Vagina (tissue), 2 donors: Measurements from ENCODE around the gene AMOTL1. TPM values are rescaled to one million over a fixed set of nuclear protein-coding genes. Genes with fewer than 3 reads are reported as not detected.

Source experiments
- DNase-seq, 2 donors: peaks; one replicate each; pipeline ENCODE4 v3.0.0-alpha.2; 2017; ENCODE audit errors: extremely low spot score in 2 of 2
- H3K27ac ChIP-seq: fragments of 200-600 bp; sonication (generic); one replicate; pipeline ENCODE4 v1.5.1; 2019
- H3K27me3 ChIP-seq: fragments of 200-600 bp; sonication (generic); one replicate; pipeline ENCODE4 v1.5.1; 2019
- H3K36me3 ChIP-seq, 2 donors: fragments of 200-600 bp; sonication (generic); one replicate each; pipeline ENCODE4 v1.5.1; 2017 to 2019
- H3K4me1 ChIP-seq: fragments of 200-600 bp; sonication (generic); one replicate; pipeline ENCODE4 v1.5.1; 2019
- H3K4me3 ChIP-seq, 2 donors: fragments of 200-600 bp; sonication (generic); 1 replicate in 1 of 2; 2 replicates in 1 of 2; pipeline ENCODE4 v1.5.1; 2016 to 2019
- H3K9me3 ChIP-seq: fragments of 200-600 bp; sonication (generic); one replicate; pipeline ENCODE4 v1.5.1; 2019
- CTCF ChIP-seq, 3 experiments: fragments of 450-650 bp in 2 of 3; fragments of 200-600 bp in 1 of 3; sonication (generic) in 1 of 3; IDR thresholded peaks; one replicate each; pipeline ENCODE4 v1.5.1; 2017 to 2019; ENCODE audit warnings: antibody characterized with exemption in 3 of 3, mild to moderate bottlenecking in 2 of 3, moderate library complexity in 2 of 3
- POLR2A ChIP-seq, 2 donors: fragments of 450-650 bp; IDR thresholded peaks; one replicate each; pipeline ENCODE4 v1.6.1; 2017; ENCODE audit warnings: antibody characterized with exemption in 2 of 2, mild to moderate bottlenecking in 2 of 2, moderate library complexity in 2 of 2
- POLR2AphosphoS5 ChIP-seq, 2 donors: sonication (generic); formaldehyde crosslinking; IDR thresholded peaks; one replicate each; pipeline ENCODE4 v1.9.0; 2017; ENCODE audit warnings: antibody characterized with exemption in 2 of 2, mild to moderate bottlenecking in 2 of 2, low read depth in 1 of 2; ENCODE audit not compliant: insufficient read depth in 1 of 2
- intact Hi-C: fragments of 100-400 bp; cut with DNase I; formaldehyde crosslinking; loops from one replicate; pipeline ENCODE4 v1.15.1; 2023
- total RNA-seq: library from RNA; depleted of rRNA; stranded (reverse); fragments of >200 nt; gene quantifications from one replicate; pipeline ENCODE4 v1.2.3, GENCODE V29; 2016

The AMOTL1 gene
- total RNA-seq, 1 donor from 2014 or later, result 45.7 TPM

- H3K36me3 ChIP-seq, result no peaks in the 10 kb centered on the region
- DNase-seq, result no peak
- no peak overlapping the region for H3K4me3 ChIP-seq
- H3K27me3 ChIP-seq, result no peaks in the 10 kb centered on the region
- intact Hi-C loops, result no loop called here
- H3K4me1 ChIP-seq, result no peaks in the 10 kb centered on the region
- TF ChIP-seq POLR2A (IDR thresholded peaks at IDR 0.05), result no peak
- no peak for TF ChIP-seq POLR2AphosphoS5 (IDR thresholded peaks at IDR 0.05; ENCODE audit: insufficient read depth in 1 of 2, low read depth in 1 of 2)
- no peak for TF ChIP-seq CTCF (IDR thresholded peaks at IDR 0.05)
- no peak overlapping the region for H3K27ac ChIP-seq
- H3K9me3 ChIP-seq, result no peaks in the 10 kb centered on the region
Measured at GRCh38 chr11:94760296-94760695, 7.9 kb upstream of the AMOTL1 start.

GRCh38 chr11:94762208-94762607, 5.9 kb upstream of the AMOTL1 start:
- H3K4me3 ChIP-seq, result no peak overlapping the region
- no peak overlapping the region for H3K27ac ChIP-seq
- no peak for TF ChIP-seq POLR2AphosphoS5 (IDR thresholded peaks at IDR 0.05; ENCODE audit: insufficient read depth in 1 of 2, low read depth in 1 of 2)
- no peak for TF ChIP-seq CTCF (IDR thresholded peaks at IDR 0.05)
- TF ChIP-seq POLR2A (IDR thresholded peaks at IDR 0.05), result no peak
- no peaks in the 10 kb centered on the region for H3K36me3 ChIP-seq
- peaks cover 3% of the 10 kb centered on the region for H3K4me1 ChIP-seq
- no peak for DNase-seq
- no peaks in the 10 kb centered on the region for H3K9me3 ChIP-seq
- H3K27me3 ChIP-seq, result no peaks in the 10 kb centered on the region
- intact Hi-C loops, result no loop called here

- no peaks in the 10 kb centered on the region for H3K27me3 ChIP-seq
- H3K36me3 ChIP-seq, result no peaks in the 10 kb centered on the region
- peaks cover 10% of the 10 kb centered on the region for H3K4me1 ChIP-seq
- H3K9me3 ChIP-seq, result no peaks in the 10 kb centered on the region
- DNase-seq, result no peak
- no peak overlapping the region for H3K27ac ChIP-seq
- no peak overlapping the region for H3K4me3 ChIP-seq
- TF ChIP-seq POLR2A (IDR thresholded peaks at IDR 0.05) (no peak), CTCF (IDR thresholded peaks at IDR 0.05) (no peak), POLR2AphosphoS5 (IDR thresholded peaks at IDR 0.05; ENCODE audit: insufficient read depth in 1 of 2, low read depth in 1 of 2) (no peak)
- intact Hi-C loops, result no loop called here
Measured at GRCh38 chr11:94762995-94763394, 5.2 kb upstream of the AMOTL1 start.

GRCh38 chr11:94766713-94767206, 1.4 kb upstream of the AMOTL1 start:
- Histone ChIP-seq H3K4me1 (peaks cover 35% of the 10 kb centered on the region), H3K27ac (peak overlapping the region; percentile 96), H3K9me3 (no peaks in the 10 kb centered on the region), H3K36me3 (no peaks in the 10 kb centered on the region), H3K4me3 (no peak overlapping the region), H3K27me3 (no peaks in the 10 kb centered on the region)
- no peak for DNase-seq
- TF ChIP-seq POLR2AphosphoS5 (IDR thresholded peaks at IDR 0.05; ENCODE audit: insufficient read depth in 1 of 2, low read depth in 1 of 2), result peak in 1 of 2 donors; percentile 6
- TF ChIP-seq CTCF (IDR thresholded peaks at IDR 0.05), result no peak
- TF ChIP-seq POLR2A (IDR thresholded peaks at IDR 0.05), result no peak
- intact Hi-C loops, result no loop called here

GRCh38 chr11:94767291-94767690, 865 bp upstream of the AMOTL1 start:
- Histone ChIP-seq H3K4me1 (peaks cover 37% of the 10 kb centered on the region), H3K4me3 (peak overlapping the region in 1 of 2 donors; percentile 75), H3K36me3 (no peaks in the 10 kb centered on the region), H3K27me3 (no peaks in the 10 kb centered on the region), H3K27ac (peak overlapping the region; percentile 96), H3K9me3 (no peaks in the 10 kb centered on the region)
- intact Hi-C loops, result no loop called here
- DNase-seq, result no peak
- TF ChIP-seq POLR2AphosphoS5 (IDR thresholded peaks at IDR 0.05; ENCODE audit: insufficient read depth in 1 of 2, low read depth in 1 of 2) (no peak), POLR2A (IDR thresholded peaks at IDR 0.05) (no peak), CTCF (IDR thresholded peaks at IDR 0.05) (no peak)
